ENCODE results near the gene MAP3K5.

Gene MAP3K5

GRCh38 chr6:136534268-136534667, 258.0 kb downstream of the MAP3K5 start:
- Histone ChIP-seq H3K9ac (ENCODE audit: low read length) (no peak overlapping the region), H3K36me3 (ENCODE audit: control insufficient read depth, insufficient read depth, low read length) (no peaks in the 10 kb centered on the region), H3K4me3 (ENCODE audit: low read length) (no peak overlapping the region), H3K27ac (ENCODE audit: low read depth, low read length) (no peak overlapping the region), H3K4me1 (ENCODE audit: control insufficient read depth, insufficient read depth, low read length) (no peaks in the 10 kb centered on the region), H3K27me3 (ENCODE audit: control insufficient read depth, insufficient read depth, low read length) (no peaks in the 10 kb centered on the region)

GRCh38 chr6:136533487-136533886, 258.8 kb downstream of the MAP3K5 start:
- H3K4me1 ChIP-seq (ENCODE audit: control insufficient read depth, insufficient read depth, low read length) = no peaks in the 10 kb centered on the region
- no peak overlapping the region for H3K9ac ChIP-seq (ENCODE audit: low read length)
- H3K4me3 ChIP-seq (ENCODE audit: low read length) = no peak overlapping the region
- no peaks in the 10 kb centered on the region for H3K36me3 ChIP-seq (ENCODE audit: control insufficient read depth, insufficient read depth, low read length)
- H3K27me3 ChIP-seq (ENCODE audit: control insufficient read depth, insufficient read depth, low read length) = no peaks in the 10 kb centered on the region
- H3K27ac ChIP-seq (ENCODE audit: low read depth, low read length) = no peak overlapping the region

- Histone ChIP-seq H3K27me3 (ENCODE audit: control insufficient read depth, insufficient read depth, low read length) (no peaks in the 10 kb centered on the region), H3K4me1 (ENCODE audit: control insufficient read depth, insufficient read depth, low read length) (no peaks in the 10 kb centered on the region), H3K27ac (ENCODE audit: low read depth, low read length) (no peak overlapping the region), H3K36me3 (ENCODE audit: control insufficient read depth, insufficient read depth, low read length) (no peaks in the 10 kb centered on the region), H3K9ac (ENCODE audit: low read length) (no peak overlapping the region), H3K4me3 (ENCODE audit: low read length) (no peak overlapping the region)
Observed at GRCh38 chr6:136532030-136532429, 260.2 kb downstream of the MAP3K5 start.

DNA sequence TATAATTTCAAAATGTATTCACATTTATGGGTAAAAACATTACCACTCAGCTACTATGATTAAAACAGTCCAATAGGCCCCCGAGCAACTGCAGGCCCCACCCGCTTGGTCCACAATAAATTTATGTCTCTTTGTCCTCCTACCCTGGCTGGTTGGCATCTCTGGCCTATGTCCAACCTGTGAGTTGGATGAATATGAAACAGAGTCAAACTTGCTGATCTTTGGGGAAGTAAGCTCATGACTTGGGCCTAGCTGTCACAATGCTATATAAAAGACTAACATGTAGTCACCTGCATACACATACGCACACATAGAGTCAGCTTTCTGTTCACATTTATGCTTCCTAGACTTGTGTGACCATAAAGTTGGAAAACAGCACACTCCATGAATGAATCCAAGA, 262.6 kb downstream of the MAP3K5 start:
- no peak overlapping the region for H3K9ac ChIP-seq (ENCODE audit: low read length)
- no peak overlapping the region for H3K4me3 ChIP-seq (ENCODE audit: low read length)
- H3K27ac ChIP-seq (ENCODE audit: low read depth, low read length) = no peak overlapping the region
- H3K36me3 ChIP-seq (ENCODE audit: control insufficient read depth, insufficient read depth, low read length) = no peaks in the 10 kb centered on the region
- H3K27me3 ChIP-seq (ENCODE audit: control insufficient read depth, insufficient read depth, low read length) = no peaks in the 10 kb centered on the region
- H3K4me1 ChIP-seq (ENCODE audit: control insufficient read depth, insufficient read depth, low read length) = peaks cover 3% of the 10 kb centered on the region

DNA sequence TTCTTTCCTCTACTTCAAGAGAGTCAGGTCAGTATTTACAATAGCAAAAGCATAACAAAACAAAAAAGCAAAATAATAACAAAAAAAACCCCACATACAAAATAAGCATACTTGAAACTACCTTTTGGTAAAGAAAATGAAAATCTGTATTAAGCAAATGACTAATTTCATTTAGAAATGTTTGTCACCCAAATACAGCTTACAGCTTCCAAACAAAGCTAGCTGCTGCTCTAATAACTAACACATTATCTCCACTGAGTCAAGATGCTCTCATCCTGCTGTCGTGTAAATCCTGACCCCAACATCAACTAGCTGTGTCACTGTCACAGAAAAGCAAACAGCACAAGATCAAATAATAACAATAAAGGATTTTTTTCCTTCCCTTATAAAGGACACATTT, 263.8 kb downstream of the MAP3K5 start:
- Histone ChIP-seq H3K9ac (ENCODE audit: low read length) (no peak overlapping the region), H3K36me3 (ENCODE audit: control insufficient read depth, insufficient read depth, low read length) (no peaks in the 10 kb centered on the region), H3K27ac (ENCODE audit: low read depth, low read length) (no peak overlapping the region), H3K4me3 (ENCODE audit: low read length) (no peak overlapping the region), H3K4me1 (ENCODE audit: control insufficient read depth, insufficient read depth, low read length) (peaks cover 3% of the 10 kb centered on the region), H3K27me3 (ENCODE audit: control insufficient read depth, insufficient read depth, low read length) (no peaks in the 10 kb centered on the region)

GRCh38 chr6:136527831-136528230, 264.4 kb downstream of the MAP3K5 start:
- no peak overlapping the region for H3K4me3 ChIP-seq (ENCODE audit: low read length)
- H3K27ac ChIP-seq (ENCODE audit: low read depth, low read length) = no peak overlapping the region
- H3K4me1 ChIP-seq (ENCODE audit: control insufficient read depth, insufficient read depth, low read length) = peaks cover 3% of the 10 kb centered on the region
- no peak overlapping the region for H3K9ac ChIP-seq (ENCODE audit: low read length)
- no peaks in the 10 kb centered on the region for H3K27me3 ChIP-seq (ENCODE audit: control insufficient read depth, insufficient read depth, low read length)
- H3K36me3 ChIP-seq (ENCODE audit: control insufficient read depth, insufficient read depth, low read length) = no peaks in the 10 kb centered on the region

DNA sequence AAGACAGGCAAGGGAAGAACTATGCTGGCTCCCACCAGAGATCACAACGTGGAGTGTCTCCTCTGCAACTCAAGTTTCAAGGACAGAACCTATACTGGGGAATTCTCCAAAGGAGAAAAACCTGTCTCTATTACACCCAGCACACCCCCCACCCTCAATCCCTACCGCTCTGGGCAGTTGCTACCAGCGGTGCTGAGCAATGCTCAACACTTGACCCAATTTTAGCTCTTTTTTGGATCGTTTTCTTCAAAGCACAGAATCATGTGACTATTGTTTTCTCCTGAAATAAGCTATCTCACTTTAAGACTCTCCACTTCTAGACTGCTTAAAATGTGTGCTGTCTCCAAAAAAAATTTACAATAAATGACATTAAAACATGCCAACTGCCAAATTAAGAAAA, 265.3 kb downstream of the MAP3K5 start:
- no peaks in the 10 kb centered on the region for H3K27me3 ChIP-seq (ENCODE audit: control insufficient read depth, insufficient read depth, low read length)
- H3K9ac ChIP-seq (ENCODE audit: low read length) = no peak overlapping the region
- H3K4me3 ChIP-seq (ENCODE audit: low read length) = no peak overlapping the region
- H3K4me1 ChIP-seq (ENCODE audit: control insufficient read depth, insufficient read depth, low read length) = peaks cover 3% of the 10 kb centered on the region
- no peaks in the 10 kb centered on the region for H3K36me3 ChIP-seq (ENCODE audit: control insufficient read depth, insufficient read depth, low read length)
- H3K27ac ChIP-seq (ENCODE audit: low read depth, low read length) = no peak overlapping the region

GRCh38 chr6:136526196-136526930, 265.9 kb downstream of the MAP3K5 start:
- no peak overlapping the region for H3K9ac ChIP-seq (ENCODE audit: low read length)
- H3K27me3 ChIP-seq (ENCODE audit: control insufficient read depth, insufficient read depth, low read length) = no peaks in the 10 kb centered on the region
- no peaks in the 10 kb centered on the region for H3K36me3 ChIP-seq (ENCODE audit: control insufficient read depth, insufficient read depth, low read length)
- H3K27ac ChIP-seq (ENCODE audit: low read depth, low read length) = no peak overlapping the region
- peaks cover 3% of the 10 kb centered on the region for H3K4me1 ChIP-seq (ENCODE audit: control insufficient read depth, insufficient read depth, low read length)
- H3K4me3 ChIP-seq (ENCODE audit: low read length) = peak overlapping the region; percentile 16

DNA sequence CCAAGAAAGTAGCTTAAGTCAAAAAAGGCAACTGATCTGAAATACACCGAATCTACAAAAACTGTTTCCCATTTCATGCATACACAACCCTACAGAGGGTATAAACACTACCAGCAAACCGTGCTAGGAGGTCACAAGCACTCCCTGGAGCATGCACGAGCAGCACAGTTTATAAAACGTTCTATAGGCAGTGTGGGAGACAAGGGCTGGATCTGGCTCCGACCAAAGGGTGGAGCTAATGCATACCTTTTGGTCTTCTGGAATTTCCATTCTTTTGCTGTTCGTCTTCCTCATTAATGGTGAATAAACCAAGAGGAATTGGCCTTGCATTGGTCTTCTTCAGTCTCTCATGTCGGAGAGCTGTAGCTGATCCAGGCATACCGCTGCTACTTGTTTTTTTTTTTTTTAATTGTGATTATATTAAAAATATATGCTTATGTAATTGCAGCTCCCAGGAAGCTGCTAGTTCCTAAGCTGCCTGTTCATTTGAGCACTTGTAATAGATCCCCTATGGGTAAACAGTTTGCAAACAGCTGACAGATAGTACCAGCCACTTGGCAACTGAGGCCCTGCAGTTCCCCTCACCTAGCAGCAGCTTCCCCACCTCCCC, 266.6 kb downstream of the MAP3K5 start:
- Histone ChIP-seq H3K4me1 (ENCODE audit: control insufficient read depth, insufficient read depth, low read length) (peaks cover 3% of the 10 kb centered on the region), H3K27me3 (ENCODE audit: control insufficient read depth, insufficient read depth, low read length) (no peaks in the 10 kb centered on the region), H3K36me3 (ENCODE audit: control insufficient read depth, insufficient read depth, low read length) (no peaks in the 10 kb centered on the region), H3K4me3 (ENCODE audit: low read length) (no peak overlapping the region), H3K27ac (ENCODE audit: low read depth, low read length) (no peak overlapping the region), H3K9ac (ENCODE audit: low read length) (no peak overlapping the region)

GRCh38 chr6:136524936-136525413, 267.3 kb downstream of the MAP3K5 start:
- no peak overlapping the region for H3K9ac ChIP-seq (ENCODE audit: low read length)
- no peaks in the 10 kb centered on the region for H3K36me3 ChIP-seq (ENCODE audit: control insufficient read depth, insufficient read depth, low read length)
- no peak overlapping the region for H3K27ac ChIP-seq (ENCODE audit: low read depth, low read length)
- no peaks in the 10 kb centered on the region for H3K27me3 ChIP-seq (ENCODE audit: control insufficient read depth, insufficient read depth, low read length)
- no peak overlapping the region for H3K4me3 ChIP-seq (ENCODE audit: low read length)
- peaks cover 3% of the 10 kb centered on the region for H3K4me1 ChIP-seq (ENCODE audit: control insufficient read depth, insufficient read depth, low read length)

DNA sequence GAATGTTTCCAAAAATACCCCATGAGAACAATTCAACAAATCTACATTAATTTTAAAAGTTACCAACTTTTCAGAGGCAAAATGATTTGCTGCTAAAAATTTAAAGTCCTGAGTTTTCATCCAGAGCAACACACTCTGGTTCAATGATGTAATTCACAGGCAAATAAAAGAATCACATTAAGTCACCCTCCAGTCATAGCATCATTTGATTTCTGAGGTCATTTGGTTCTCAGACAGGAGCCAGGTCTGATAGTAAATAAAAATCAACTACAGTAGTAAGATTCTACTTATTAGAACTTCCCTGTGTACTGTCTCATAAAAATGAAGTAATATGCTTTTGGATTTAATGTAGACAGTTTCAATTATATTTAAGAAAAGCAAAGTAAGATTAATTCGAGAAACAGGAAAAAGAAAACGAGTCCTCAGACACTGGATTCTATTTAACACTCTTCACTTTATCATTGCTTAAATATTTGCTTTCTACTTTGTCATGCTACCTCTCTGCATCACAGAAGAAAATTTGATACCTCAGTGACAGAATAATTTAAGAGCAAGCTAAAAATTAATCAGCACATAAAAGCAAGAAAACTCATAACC, 267.8 kb downstream of the MAP3K5 start:
- no peak overlapping the region for H3K4me3 ChIP-seq (ENCODE audit: low read length)
- no peaks in the 10 kb centered on the region for H3K36me3 ChIP-seq (ENCODE audit: control insufficient read depth, insufficient read depth, low read length)
- H3K4me1 ChIP-seq (ENCODE audit: control insufficient read depth, insufficient read depth, low read length) = peaks cover 3% of the 10 kb centered on the region
- no peak overlapping the region for H3K27ac ChIP-seq (ENCODE audit: low read depth, low read length)
- no peaks in the 10 kb centered on the region for H3K27me3 ChIP-seq (ENCODE audit: control insufficient read depth, insufficient read depth, low read length)
- H3K9ac ChIP-seq (ENCODE audit: low read length) = no peak overlapping the region

DNA sequence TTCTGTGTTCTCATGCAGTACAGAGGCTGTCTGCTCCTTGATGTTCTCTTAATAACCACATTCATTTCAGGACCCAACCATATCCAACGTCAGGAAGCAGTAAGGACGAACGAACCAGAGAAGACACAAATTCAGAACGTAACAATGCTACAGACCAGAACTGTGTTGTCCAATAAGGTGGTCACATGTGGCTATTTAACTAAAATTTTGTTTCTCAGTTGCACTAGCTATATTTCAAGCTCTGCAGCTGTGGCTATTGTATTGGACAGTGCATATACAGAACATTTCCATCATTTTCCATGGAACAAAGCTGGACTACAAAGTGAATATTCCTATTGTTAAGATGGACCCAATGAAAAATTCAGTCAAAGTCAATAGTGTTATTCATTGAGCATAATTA, 269.1 kb downstream of the MAP3K5 start:
- Histone ChIP-seq H3K27me3 (ENCODE audit: control insufficient read depth, insufficient read depth, low read length) (no peaks in the 10 kb centered on the region), H3K27ac (ENCODE audit: low read depth, low read length) (no peak overlapping the region), H3K9ac (ENCODE audit: low read length) (no peak overlapping the region), H3K36me3 (ENCODE audit: control insufficient read depth, insufficient read depth, low read length) (no peaks in the 10 kb centered on the region), H3K4me3 (ENCODE audit: low read length) (no peak overlapping the region), H3K4me1 (ENCODE audit: control insufficient read depth, insufficient read depth, low read length) (peaks cover 3% of the 10 kb centered on the region)
